Glomerular visceral epithelial cell (primary cell): Measurements from ENCODE around the gene CYP3A4.
"Not testable (repeated sequence)": the region's sequence is repeated elsewhere in the genome, so short reads cannot be mapped to it uniquely, and the experiment has no call there.

Experiments used
- DNase-seq: peaks from one replicate; pipeline ENCODE4 v3.0.0-alpha.2; 2016; ENCODE audit errors: extremely low spot score

Gene CYP3A4

GRCh38 chr7:99792967-99793366, 9.0 kb upstream of the CYP3A4 start:
- no peak for DNase-seq

- DNase-seq, result peak; percentile 31
These were observed 7.8 kb upstream of the CYP3A4 start for GRCh38 chr7:99791667-99792369.

GRCh38 chr7:99791021-99791420, 7.0 kb upstream of the CYP3A4 start:
- DNase-seq, result peak; percentile 75

GRCh38 chr7:99790407-99790806, 6.4 kb upstream of the CYP3A4 start:
- DNase-seq, result peak; percentile 54

- DNase-seq, result peak; percentile 30
These were observed 5.6 kb upstream of the CYP3A4 start for GRCh38 chr7:99789441-99790070.

GRCh38 chr7:99788554-99788953, 4.6 kb upstream of the CYP3A4 start:
- no peak for DNase-seq

- no peak for DNase-seq
These were observed 2.8 kb upstream of the CYP3A4 start for GRCh38 chr7:99786726-99787335.

GRCh38 chr7:99785654-99786053, 1.7 kb upstream of the CYP3A4 start:
- not testable (repeated sequence) for DNase-seq

GRCh38 chr7:99782012-99782953, 1.7 kb downstream of the CYP3A4 start:
- DNase-seq, result no peak

- no peak for DNase-seq
These were observed 3.4 kb downstream of the CYP3A4 start for GRCh38 chr7:99780588-99780987.

GRCh38 chr7:99779949-99780348, 4.0 kb downstream of the CYP3A4 start:
- no peak for DNase-seq

- no peak for DNase-seq
These were observed 5.1 kb downstream of the CYP3A4 start for GRCh38 chr7:99778880-99779279.

- DNase-seq, result not testable (repeated sequence)
These were observed 10.6 kb downstream of the CYP3A4 start for GRCh38 chr7:99773395-99773794.

- DNase-seq, result no peak
These were observed 11.4 kb downstream of the CYP3A4 start for GRCh38 chr7:99772565-99772964.

- DNase-seq, result not testable (repeated sequence)
These were observed 14.5 kb downstream of the CYP3A4 start for GRCh38 chr7:99769494-99769893.

GRCh38 chr7:99768471-99768870, 15.5 kb downstream of the CYP3A4 start:
- no peak for DNase-seq

GRCh38 chr7:99767662-99768061, 16.3 kb downstream of the CYP3A4 start:
- DNase-seq, result no peak

- no peak for DNase-seq
These were observed 17.4 kb downstream of the CYP3A4 start for GRCh38 chr7:99766484-99767099.

GRCh38 chr7:99764478-99764877, 19.5 kb downstream of the CYP3A4 start:
- no peak for DNase-seq

- peak; percentile 58 for DNase-seq
These were observed 21.2 kb downstream of the CYP3A4 start for GRCh38 chr7:99762680-99763327.

- DNase-seq, result no peak
These were observed 28.9 kb downstream of the CYP3A4 start for GRCh38 chr7:99755085-99755484.
